Measurements from ENCODE around the gene ROS1. TPM values are rescaled to one million over a fixed set of nuclear protein-coding genes. Genes with fewer than 3 reads are reported as not detected.

The ROS1 gene
- total RNA-seq, 1 experiment from 2014 or later = 63.0 TPM

GRCh38 chr6:117395164-117395563 is 30.6 kb downstream of the ROS1 start:
- no peak for TF ChIP-seq CTCF (IDR thresholded peaks at IDR 0.05; ENCODE audit: unreplicated experiment)
- Mint-ChIP-seq H3K4me3 (ENCODE audit: unreplicated experiment) (no peak overlapping the region), H3K27ac (ENCODE audit: low read depth, unreplicated experiment) (no peak overlapping the region), H3K27me3 (ENCODE audit: insufficient read depth, unreplicated experiment) (no peaks in the 10 kb centered on the region), H3K36me3 (ENCODE audit: insufficient read depth, unreplicated experiment) (peaks cover 84% of the 10 kb centered on the region), H3K4me1 (ENCODE audit: insufficient read depth, unreplicated experiment) (peaks cover 19% of the 10 kb centered on the region), H3K9me3 (ENCODE audit: unreplicated experiment) (no peaks in the 10 kb centered on the region)
- intact Hi-C loops (cut with micrococcal nuclease) = no loop called here
- ChIA-PET POLR2A (no interaction called here), CTCF (no interaction called here)
- no peak for DNase-seq (ENCODE audit: unreplicated experiment)
- BruUV-seq (replicated peaks) = no TSS peak

GRCh38 chr6:117393045-117393444 is 32.7 kb downstream of the ROS1 start:
- ChIA-PET POLR2A (interaction anchor here (0.5 kb wide), 1 partner anchor 57 kb away, joined by 3 read pairs; no protein-coding TSS in a partner anchor), CTCF (interaction anchor here (1.0 to 2.8 kb wide), 2 partner anchors 13 to 162 kb away, joined by 3 to 9 read pairs; no protein-coding TSS in a partner anchor)
- TF ChIP-seq CTCF (IDR thresholded peaks at IDR 0.05; ENCODE audit: unreplicated experiment) = no peak
- Mint-ChIP-seq H3K4me3 (ENCODE audit: unreplicated experiment) (no peak overlapping the region), H3K4me1 (ENCODE audit: insufficient read depth, unreplicated experiment) (peaks cover 34% of the 10 kb centered on the region), H3K27me3 (ENCODE audit: insufficient read depth, unreplicated experiment) (no peaks in the 10 kb centered on the region), H3K9me3 (ENCODE audit: unreplicated experiment) (no peaks in the 10 kb centered on the region), H3K36me3 (ENCODE audit: insufficient read depth, unreplicated experiment) (peaks cover 94% of the 10 kb centered on the region), H3K27ac (ENCODE audit: low read depth, unreplicated experiment) (no peak overlapping the region)
- no peak for DNase-seq (ENCODE audit: unreplicated experiment)
- no TSS peak for BruUV-seq (replicated peaks)
- intact Hi-C loops (cut with micrococcal nuclease) = no loop called here

- Mint-ChIP-seq H3K36me3 (ENCODE audit: insufficient read depth, unreplicated experiment) (peaks cover 94% of the 10 kb centered on the region), H3K9me3 (ENCODE audit: unreplicated experiment) (no peaks in the 10 kb centered on the region), H3K27ac (ENCODE audit: low read depth, unreplicated experiment) (no peak overlapping the region), H3K4me1 (ENCODE audit: insufficient read depth, unreplicated experiment) (peaks cover 32% of the 10 kb centered on the region), H3K27me3 (ENCODE audit: insufficient read depth, unreplicated experiment) (no peaks in the 10 kb centered on the region), H3K4me3 (ENCODE audit: unreplicated experiment) (no peak overlapping the region)
- intact Hi-C loops (cut with micrococcal nuclease) = no loop called here
- CTCF ChIA-PET = interaction anchor here (1.6 to 3.1 kb wide), 3 partner anchors 8 to 57 kb away, joined by 4 to 19 read pairs (median 9); no protein-coding TSS in a partner anchor
- no peak for DNase-seq (ENCODE audit: unreplicated experiment)
- POLR2A ChIA-PET = interaction anchor here (0.8 to 3.7 kb wide), 4 partner anchors 8 to 161 kb away, joined by 3 to 24 read pairs (median 5); no protein-coding TSS in a partner anchor
- TF ChIP-seq CTCF (IDR thresholded peaks at IDR 0.05; ENCODE audit: unreplicated experiment) = no peak
- no TSS peak for BruUV-seq (replicated peaks)
These were observed 33.7 kb downstream of the ROS1 start for GRCh38 chr6:117391874-117392583.

- CTCF ChIA-PET = interaction anchor here (0.6 to 3.1 kb wide), 2 partner anchors 10 to 725 kb away, joined by 3 to 19 read pairs; no protein-coding TSS in a partner anchor
- peak; percentile 90 for DNase-seq (ENCODE audit: unreplicated experiment)
- Mint-ChIP-seq H3K27me3 (ENCODE audit: insufficient read depth, unreplicated experiment) (no peaks in the 10 kb centered on the region), H3K4me3 (ENCODE audit: unreplicated experiment) (no peak overlapping the region), H3K36me3 (ENCODE audit: insufficient read depth, unreplicated experiment) (peaks cover 90% of the 10 kb centered on the region), H3K27ac (ENCODE audit: low read depth, unreplicated experiment) (peak overlapping the region; percentile 73), H3K4me1 (ENCODE audit: insufficient read depth, unreplicated experiment) (peaks cover 32% of the 10 kb centered on the region), H3K9me3 (ENCODE audit: unreplicated experiment) (no peaks in the 10 kb centered on the region)
- intact Hi-C loops (cut with micrococcal nuclease) = no loop called here
- BruUV-seq (replicated peaks) = TSS peak; percentile 18
- POLR2A ChIA-PET = interaction anchor here (0.6 to 3.7 kb wide), 12 partner anchors 9 to 1316 kb away, joined by 3 to 27 read pairs (median 4); partner anchors contain the start of gene ROS1
- no peak for TF ChIP-seq CTCF (IDR thresholded peaks at IDR 0.05; ENCODE audit: unreplicated experiment)
These were observed 36.3 kb downstream of the ROS1 start for GRCh38 chr6:117389227-117390057.
